Activated CD8-positive, alpha-beta T cell treated with anti-CD3 and anti-CD28 coated beads for 36 hours (primary cell): ENCODE measurements around the gene SND1. TPM values are rescaled to one million over a fixed set of nuclear protein-coding genes. Genes with fewer than 3 reads are reported as not detected.

Experiments
- ATAC-seq: fragments of 200-7000 bp; cut with Tn5 transposase; one replicate; pipeline ENCODE4 v1.10.0; 2021; ENCODE audit warnings: mild to moderate bottlenecking, moderate library complexity
- CTCF ChIA-PET: fragments of 350-600 bp; sonication (Branson Sonifier 250); formaldehyde crosslinking; loops from one replicate; lab custom pipeline; 2021; ENCODE audit warnings: antibody characterized with exemption; lab: Charles Lee
- POLR2A ChIA-PET: fragments of 350-600 bp; sonication (Branson Sonifier 250); formaldehyde crosslinking; loops from one replicate; lab custom pipeline; 2021; ENCODE audit warnings: antibody characterized with exemption; lab: Charles Lee
- DNase-seq: peaks from one replicate; pipeline ENCODE4 v3.0.0-alpha.2; 2020
- H3K27ac Mint-ChIP-seq: one replicate; pipeline ENCODE4 v1.8.0; 2021; ENCODE audit warnings: mild to moderate bottlenecking, mixed read lengths
- H3K27me3 Mint-ChIP-seq: one replicate; pipeline ENCODE4 v1.8.0; 2021; ENCODE audit warnings: mixed read lengths
- H3K36me3 Mint-ChIP-seq: one replicate; pipeline ENCODE4 v1.8.0; 2021; ENCODE audit warnings: low read depth, mixed read lengths
- H3K4me1 Mint-ChIP-seq: one replicate; pipeline ENCODE4 v1.8.0; 2021; ENCODE audit warnings: low read depth, mixed read lengths
- H3K4me3 Mint-ChIP-seq: one replicate; pipeline ENCODE4 v1.8.0; 2021; ENCODE audit warnings: mild to moderate bottlenecking, moderate library complexity, mixed read lengths
- H3K9me3 Mint-ChIP-seq: one replicate; pipeline ENCODE4 v1.8.0; 2021; ENCODE audit warnings: mixed read lengths
- CTCF ChIP-seq: fragments of 200-600 bp; IDR thresholded peaks from one replicate; pipeline ENCODE4 v1.8.0; 2022; ENCODE audit warnings: antibody characterized with exemption, mild to moderate bottlenecking
- intact Hi-C: fragments of 100-400 bp; cut with micrococcal nuclease; formaldehyde crosslinking; loops from one replicate; pipeline ENCODE4 v1.10.0; 2022
- total RNA-seq, 2 experiments: library from RNA; stranded (reverse); gene quantifications; one replicate each; pipeline ENCODE4 v1.2.3, GENCODE V29; 2021

The SND1 gene
- total RNA-seq, 2 experiments from 2014 or later, result 206 to 208 TPM

- TF ChIP-seq CTCF, result no peak
- ChIA-PET POLR2A (interaction anchor here (2.5 kb wide), 1 partner anchor 10 kb away, joined by 12 read pairs; no protein-coding TSS in a partner anchor), CTCF (interaction anchor here (1.1 to 6.2 kb wide), 5 partner anchors 33 to 394 kb away, joined by 3 to 37 read pairs (median 4); no protein-coding TSS in a partner anchor)
- Mint-ChIP-seq H3K27ac (peak overlapping the region; percentile 51), H3K36me3 (peaks cover 2% of the 10 kb centered on the region), H3K27me3 (peaks cover 4% of the 10 kb centered on the region), H3K9me3 (no peaks in the 10 kb centered on the region), H3K4me1 (peaks cover 40% of the 10 kb centered on the region), H3K4me3 (peak overlapping the region; percentile 14)
- ATAC-seq (no peak), DNase-seq (no peak)
- intact Hi-C loops, result no loop called here
Measured at GRCh38 chr7:128102490-128103291, 450.7 kb downstream of the SND1 start.

- intact Hi-C loops, result no loop called here
- ChIA-PET POLR2A (interaction anchor here (0.6 to 2.5 kb wide), 5 partner anchors 11 to 515 kb away, joined by 3 to 12 read pairs (median 3); no protein-coding TSS in a partner anchor), CTCF (interaction anchor here (0.7 to 6.2 kb wide), 6 partner anchors 10 to 395 kb away, joined by 3 to 37 read pairs (median 4); no protein-coding TSS in a partner anchor)
- Mint-ChIP-seq H3K4me1 (peaks cover 46% of the 10 kb centered on the region), H3K27me3 (peaks cover 4% of the 10 kb centered on the region), H3K27ac (peak overlapping the region; percentile 62), H3K36me3 (no peaks in the 10 kb centered on the region), H3K9me3 (no peaks in the 10 kb centered on the region), H3K4me3 (peak overlapping the region; percentile 75)
- no peak for TF ChIP-seq CTCF
- DNase-seq, result peak; percentile 40
- ATAC-seq, result peak; percentile 50
Measured at GRCh38 chr7:128103498-128104107, 451.6 kb downstream of the SND1 start.

GRCh38 chr7:128104108-128104742 lies 452.2 kb downstream of the SND1 start:
- peaks cover 50% of the 10 kb centered on the region for H3K4me1 Mint-ChIP-seq
- intact Hi-C loops, result no loop called here
- TF ChIP-seq CTCF, result no peak

GRCh38 chr7:128105228-128106022 lies 453.4 kb downstream of the SND1 start:
- intact Hi-C loops, result no loop called here
- Mint-ChIP-seq H3K4me1 (peaks cover 55% of the 10 kb centered on the region), H3K27ac (no peak overlapping the region), H3K9me3 (no peaks in the 10 kb centered on the region), H3K4me3 (no peak overlapping the region), H3K27me3 (peaks cover 4% of the 10 kb centered on the region), H3K36me3 (no peaks in the 10 kb centered on the region)
- ChIA-PET CTCF (interaction anchor here (1.3 to 6.2 kb wide), 3 partner anchors 30 to 282 kb away, joined by 4 to 37 read pairs (median 6); no protein-coding TSS in a partner anchor), POLR2A (interaction anchor here (1.3 kb wide), 1 partner anchor 14 kb away, joined by 4 read pairs; no protein-coding TSS in a partner anchor)
- no peak for TF ChIP-seq CTCF
- DNase-seq (no peak), ATAC-seq (no peak)

More at GRCh38 chr7:128104108-128104742, 452.2 kb downstream of the SND1 start:
- CTCF ChIA-PET, result interaction anchor here (0.7 to 6.2 kb wide), 5 partner anchors 10 to 283 kb away, joined by 3 to 37 read pairs (median 4); no protein-coding TSS in a partner anchor
- Mint-ChIP-seq H3K9me3 (no peaks in the 10 kb centered on the region), H3K4me3 (peak overlapping the region; percentile 75), H3K27ac (no peak overlapping the region), H3K36me3 (no peaks in the 10 kb centered on the region), H3K27me3 (peaks cover 4% of the 10 kb centered on the region)
- POLR2A ChIA-PET, result interaction anchor here (0.6 to 2.5 kb wide), 5 partner anchors 12 to 515 kb away, joined by 3 to 12 read pairs (median 3); no protein-coding TSS in a partner anchor
- ATAC-seq (peak; percentile 22), DNase-seq (peak; percentile 37)
